Activated T-helper 17 cell treated with anti-CD3 and anti-CD28 coated beads, Interleukin-2, amount 50 U/mL, for 72 hours (primary cell): ENCODE measurements around the gene RAB44. TPM values are rescaled to one million over a fixed set of nuclear protein-coding genes. Genes with fewer than 3 reads are reported as not detected.

Source experiments
- ATAC-seq: fragments of 150-1000 bp; cut with Tn5 transposase; replicated peaks from 2 replicates; pipeline ENCODE4 v1.10.0; 2021; ENCODE audit warnings: mild to moderate bottlenecking, moderate library complexity
- H3K27ac Mint-ChIP-seq: one replicate; pipeline ENCODE4 v1.8.0; 2022; ENCODE audit warnings: mixed read lengths
- H3K27me3 Mint-ChIP-seq: one replicate; pipeline ENCODE4 v1.8.0; 2022; ENCODE audit warnings: mixed read lengths
- H3K36me3 Mint-ChIP-seq: one replicate; pipeline ENCODE4 v1.8.0; 2022; ENCODE audit warnings: low read depth, mild to moderate bottlenecking, mixed read lengths
- H3K4me1 Mint-ChIP-seq: one replicate; pipeline ENCODE4 v1.8.0; 2022; ENCODE audit warnings: mixed read lengths
- H3K4me3 Mint-ChIP-seq: one replicate; pipeline ENCODE4 v1.8.0; 2022; ENCODE audit warnings: mild to moderate bottlenecking, mixed read lengths
- H3K9me3 Mint-ChIP-seq: one replicate; pipeline ENCODE4 v1.8.0; 2022; ENCODE audit warnings: mixed read lengths
- total RNA-seq, 2 donors: library from RNA; stranded (reverse); gene quantifications; one replicate each; pipeline ENCODE4 v1.2.3, GENCODE V29; 2022

RAB44 gene
- total RNA-seq, 2 donors from 2014 or later, result 0.11 to 0.32 TPM

GRCh38 chr6:36662380-36662779 lies 35.2 kb upstream of the RAB44 start:
- Mint-ChIP-seq H3K27ac (no peak overlapping the region), H3K9me3 (no peaks in the 10 kb centered on the region), H3K27me3 (peaks cover 11% of the 10 kb centered on the region), H3K4me1 (peaks cover 7% of the 10 kb centered on the region), H3K4me3 (no peak overlapping the region), H3K36me3 (no peaks in the 10 kb centered on the region)
- ATAC-seq, result no peak

- Mint-ChIP-seq H3K27ac (no peak overlapping the region), H3K36me3 (no peaks in the 10 kb centered on the region), H3K9me3 (no peaks in the 10 kb centered on the region), H3K4me3 (no peak overlapping the region), H3K4me1 (peaks cover 7% of the 10 kb centered on the region), H3K27me3 (peaks cover 9% of the 10 kb centered on the region)
- ATAC-seq, result no peak
Measured at GRCh38 chr6:36662827-36663256, 34.8 kb upstream of the RAB44 start.

- peaks cover 6% of the 10 kb centered on the region for H3K27me3 Mint-ChIP-seq
- H3K36me3 Mint-ChIP-seq, result no peaks in the 10 kb centered on the region
- ATAC-seq, result peak; percentile 72
- H3K9me3 Mint-ChIP-seq, result no peaks in the 10 kb centered on the region
- H3K4me3 Mint-ChIP-seq, result no peak overlapping the region
- no peak overlapping the region for H3K27ac Mint-ChIP-seq
- peaks cover 7% of the 10 kb centered on the region for H3K4me1 Mint-ChIP-seq
Measured at GRCh38 chr6:36663504-36664446, 33.9 kb upstream of the RAB44 start.

GRCh38 chr6:36665180-36665579 lies 32.4 kb upstream of the RAB44 start:
- Mint-ChIP-seq H3K9me3 (no peaks in the 10 kb centered on the region), H3K4me1 (peaks cover 7% of the 10 kb centered on the region), H3K27ac (no peak overlapping the region), H3K36me3 (no peaks in the 10 kb centered on the region), H3K27me3 (no peaks in the 10 kb centered on the region), H3K4me3 (no peak overlapping the region)
- ATAC-seq, result no peak

GRCh38 chr6:36666287-36666686 lies 31.3 kb upstream of the RAB44 start:
- Mint-ChIP-seq H3K4me3 (no peak overlapping the region), H3K4me1 (peaks cover 7% of the 10 kb centered on the region), H3K27me3 (no peaks in the 10 kb centered on the region), H3K9me3 (no peaks in the 10 kb centered on the region), H3K36me3 (no peaks in the 10 kb centered on the region), H3K27ac (no peak overlapping the region)
- ATAC-seq, result no peak

- Mint-ChIP-seq H3K27ac (no peak overlapping the region), H3K9me3 (no peaks in the 10 kb centered on the region), H3K36me3 (no peaks in the 10 kb centered on the region), H3K4me3 (no peak overlapping the region), H3K27me3 (no peaks in the 10 kb centered on the region), H3K4me1 (peaks cover 7% of the 10 kb centered on the region)
- ATAC-seq, result no peak
Measured at GRCh38 chr6:36666826-36667591, 30.6 kb upstream of the RAB44 start.

- no peak overlapping the region for H3K4me3 Mint-ChIP-seq
- H3K36me3 Mint-ChIP-seq, result no peaks in the 10 kb centered on the region
Measured at GRCh38 chr6:36668591-36668990, 29.0 kb upstream of the RAB44 start.

GRCh38 chr6:36669002-36669401 lies 28.6 kb upstream of the RAB44 start:
- Mint-ChIP-seq H3K9me3 (no peaks in the 10 kb centered on the region), H3K4me3 (no peak overlapping the region), H3K27ac (no peak overlapping the region)

More at GRCh38 chr6:36668591-36668990, 29.0 kb upstream of the RAB44 start:
- Mint-ChIP-seq H3K27ac (no peak overlapping the region), H3K27me3 (no peaks in the 10 kb centered on the region), H3K4me1 (no peaks in the 10 kb centered on the region), H3K9me3 (no peaks in the 10 kb centered on the region)
- ATAC-seq, result no peak

GRCh38 chr6:36670271-36670670 lies 27.4 kb upstream of the RAB44 start:
- no peak overlapping the region for H3K27ac Mint-ChIP-seq
- no peak overlapping the region for H3K4me3 Mint-ChIP-seq
- no peaks in the 10 kb centered on the region for H3K27me3 Mint-ChIP-seq
- no peaks in the 10 kb centered on the region for H3K9me3 Mint-ChIP-seq
- H3K36me3 Mint-ChIP-seq, result no peaks in the 10 kb centered on the region
- ATAC-seq, result no peak
- no peaks in the 10 kb centered on the region for H3K4me1 Mint-ChIP-seq

More at GRCh38 chr6:36669002-36669401, 28.6 kb upstream of the RAB44 start:
- no peak for ATAC-seq
- Mint-ChIP-seq H3K36me3 (no peaks in the 10 kb centered on the region), H3K27me3 (no peaks in the 10 kb centered on the region), H3K4me1 (no peaks in the 10 kb centered on the region)

GRCh38 chr6:36671687-36672375 lies 25.8 kb upstream of the RAB44 start:
- Mint-ChIP-seq H3K27me3 (no peaks in the 10 kb centered on the region), H3K9me3 (no peaks in the 10 kb centered on the region), H3K36me3 (no peaks in the 10 kb centered on the region), H3K4me3 (no peak overlapping the region), H3K27ac (no peak overlapping the region), H3K4me1 (peaks cover 9% of the 10 kb centered on the region)
- no peak for ATAC-seq

- H3K27me3 Mint-ChIP-seq, result no peaks in the 10 kb centered on the region
- no peaks in the 10 kb centered on the region for H3K9me3 Mint-ChIP-seq
- H3K27ac Mint-ChIP-seq, result no peak overlapping the region
- peaks cover 15% of the 10 kb centered on the region for H3K4me1 Mint-ChIP-seq
- H3K4me3 Mint-ChIP-seq, result no peak overlapping the region
- no peak for ATAC-seq
- peaks cover 19% of the 10 kb centered on the region for H3K36me3 Mint-ChIP-seq
Measured at GRCh38 chr6:36673882-36674281, 23.7 kb upstream of the RAB44 start.

GRCh38 chr6:36674942-36675341 lies 22.7 kb upstream of the RAB44 start:
- peaks cover 25% of the 10 kb centered on the region for H3K36me3 Mint-ChIP-seq
- no peak for ATAC-seq
- no peaks in the 10 kb centered on the region for H3K27me3 Mint-ChIP-seq
- peak overlapping the region; percentile 25 for H3K4me3 Mint-ChIP-seq
- H3K27ac Mint-ChIP-seq, result no peak overlapping the region
- no peaks in the 10 kb centered on the region for H3K9me3 Mint-ChIP-seq
- H3K4me1 Mint-ChIP-seq, result peaks cover 15% of the 10 kb centered on the region

- peak overlapping the region; percentile 94 for H3K4me3 Mint-ChIP-seq
- H3K9me3 Mint-ChIP-seq, result no peaks in the 10 kb centered on the region
- peak overlapping the region; percentile 94 for H3K27ac Mint-ChIP-seq
- H3K4me1 Mint-ChIP-seq, result peaks cover 15% of the 10 kb centered on the region
- no peaks in the 10 kb centered on the region for H3K27me3 Mint-ChIP-seq
- no peak for ATAC-seq
- H3K36me3 Mint-ChIP-seq, result peaks cover 40% of the 10 kb centered on the region
Measured at GRCh38 chr6:36676141-36677058, 21.2 kb upstream of the RAB44 start.
